Measurements from ENCODE around the gene COX6A1.
"Not testable (repeated sequence)": the region's sequence is repeated elsewhere in the genome, so short reads cannot be mapped to it uniquely, and the experiment has no call there.

The COX6A1 gene

GRCh38 chr12:120439646-120440247 lies 1.8 kb downstream of the COX6A1 start:
- H3K9ac ChIP-seq (ENCODE audit: low read depth, low read length, poor library complexity): no peak overlapping the region
- no peak overlapping the region for H2BK5ac ChIP-seq (ENCODE audit: low read length)
- no peak overlapping the region for H2BK120ac ChIP-seq (ENCODE audit: low read depth, low read length)
- WGBS, 2 donors (ENCODE audit: extremely low coverage in 2 of 2, insufficient read length in 2 of 2, insufficient replicate concordance in 1 of 2): no CpG with 5 or more reads among the region's 6 CpGs
- no peak overlapping the region for H3K4me2 ChIP-seq (ENCODE audit: insufficient read depth, low read length, poor library complexity, severe bottlenecking)
- H3K4me1 ChIP-seq (ENCODE audit: control insufficient read depth in 2 of 2, insufficient read depth in 1 of 2, low read depth in 1 of 2, low read length in 2 of 2): peaks cover 6 to 9% of the 10 kb centered on the region in 2 donors
- H3K23ac ChIP-seq (ENCODE audit: low read depth, low read length, poor library complexity): no peak overlapping the region
- no peak overlapping the region for H2BK15ac ChIP-seq (ENCODE audit: low read length)
- peaks cover 0 to 1% of the 10 kb centered on the region in 2 donors for H3K9me3 ChIP-seq (replicated peaks in 1 of 2; ENCODE audit: control insufficient read depth in 2 of 2, insufficient read depth in 1 of 2, low read depth in 1 of 2, low read length in 2 of 2)
- H2AFZ ChIP-seq (ENCODE audit: low read length): no peak overlapping the region
- peak; percentile 59 for DNase-seq (ENCODE audit: low spot score)
- H2AK5ac ChIP-seq (ENCODE audit: low read depth, low read length): no peak overlapping the region
- H4K8ac ChIP-seq (ENCODE audit: low read depth, low read length): no peak overlapping the region
- H3K36me3 ChIP-seq (replicated peaks in 1 of 2; ENCODE audit: control insufficient read depth in 2 of 2, insufficient read depth in 2 of 2, low read length in 2 of 2): peaks cover 13 to 54% of the 10 kb centered on the region in 2 donors
- H3K27ac ChIP-seq (replicated peaks; ENCODE audit: low read length): no peak overlapping the region
- no peaks in the 10 kb centered on the region for H3K27me3 ChIP-seq (ENCODE audit: control insufficient read depth in 3 of 3, insufficient read depth in 3 of 3, low read depth in 1 of 3, low read length in 3 of 3)
- no peak overlapping the region for H3K14ac ChIP-seq (ENCODE audit: low read length)
- peaks cover 9% of the 10 kb centered on the region for H3K79me1 ChIP-seq (ENCODE audit: low read depth, low read length)
- H3K4me3 ChIP-seq (ENCODE audit: low read length in 2 of 2): no peak overlapping the region
- H4K91ac ChIP-seq (ENCODE audit: low read depth, low read length, poor library complexity): no peak overlapping the region
- H3K18ac ChIP-seq (ENCODE audit: low read length): no peak overlapping the region
- no peak overlapping the region for H2BK12ac ChIP-seq (ENCODE audit: low read length)
- no peak overlapping the region for H3K4ac ChIP-seq (ENCODE audit: low read length)

GRCh38 chr12:120444676-120445075 lies 6.8 kb downstream of the COX6A1 start:
- Histone ChIP-seq H3K23ac (ENCODE audit: low read depth, low read length, poor library complexity) (no peak overlapping the region), H3K9ac (ENCODE audit: low read depth, low read length, poor library complexity) (no peak overlapping the region), H3K14ac (ENCODE audit: low read length) (no peak overlapping the region), H3K4me2 (ENCODE audit: insufficient read depth, low read length, poor library complexity, severe bottlenecking) (no peak overlapping the region), H4K91ac (ENCODE audit: low read depth, low read length, poor library complexity) (no peak overlapping the region), H3K4ac (ENCODE audit: low read length) (no peak overlapping the region), H2AFZ (ENCODE audit: low read length) (no peak overlapping the region), H3K27ac (replicated peaks; ENCODE audit: low read length) (no peak overlapping the region), H2BK12ac (ENCODE audit: low read length) (no peak overlapping the region), H3K9me3 (replicated peaks in 1 of 2; ENCODE audit: control insufficient read depth in 2 of 2, insufficient read depth in 1 of 2, low read depth in 1 of 2, low read length in 2 of 2) (peaks cover 0 to 1% of the 10 kb centered on the region in 2 donors), H2BK5ac (ENCODE audit: low read length) (no peak overlapping the region), H3K18ac (ENCODE audit: low read length) (no peak overlapping the region), H3K4me1 (ENCODE audit: control insufficient read depth in 2 of 2, insufficient read depth in 1 of 2, low read depth in 1 of 2, low read length in 2 of 2) (peaks cover 6 to 14% of the 10 kb centered on the region in 2 donors), H3K4me3 (ENCODE audit: low read length in 2 of 2) (peak overlapping the region in 1 of 2 donors; percentile 97), H2BK120ac (ENCODE audit: low read depth, low read length) (no peak overlapping the region), H3K27me3 (ENCODE audit: control insufficient read depth in 3 of 3, insufficient read depth in 3 of 3, low read depth in 1 of 3, low read length in 3 of 3) (no peaks in the 10 kb centered on the region), H2AK5ac (ENCODE audit: low read depth, low read length) (no peak overlapping the region), H2BK15ac (ENCODE audit: low read length) (no peak overlapping the region), H4K8ac (ENCODE audit: low read depth, low read length) (no peak overlapping the region), H3K36me3 (replicated peaks in 1 of 2; ENCODE audit: control insufficient read depth in 2 of 2, insufficient read depth in 2 of 2, low read length in 2 of 2) (peaks cover 13 to 71% of the 10 kb centered on the region in 2 donors), H3K79me1 (ENCODE audit: low read depth, low read length) (peaks cover 10% of the 10 kb centered on the region)
- WGBS, 2 donors (ENCODE audit: extremely low coverage in 2 of 2, insufficient read length in 2 of 2, insufficient replicate concordance in 1 of 2): no CpG with 5 or more reads among the region's 2 CpGs
- DNase-seq (ENCODE audit: low spot score): no peak

- Histone ChIP-seq H2BK15ac (ENCODE audit: low read length) (no peak within 1 kb of the TSS), H3K4me1 (ENCODE audit: control insufficient read depth in 2 of 2, insufficient read depth in 1 of 2, low read depth in 1 of 2, low read length in 2 of 2) (peaks cover 6 to 14% of the 10 kb centered on the region in 2 donors), H3K9ac (ENCODE audit: low read depth, low read length, poor library complexity) (peak within 1 kb of the TSS; percentile 97), H2BK12ac (ENCODE audit: low read length) (peak within 1 kb of the TSS; percentile 2), H2BK120ac (ENCODE audit: low read depth, low read length) (no peak within 1 kb of the TSS), H3K36me3 (replicated peaks in 1 of 2; ENCODE audit: control insufficient read depth in 2 of 2, insufficient read depth in 2 of 2, low read length in 2 of 2) (peaks cover 13 to 66% of the 10 kb centered on the region in 2 donors), H3K9me3 (replicated peaks in 1 of 2; ENCODE audit: control insufficient read depth in 2 of 2, insufficient read depth in 1 of 2, low read depth in 1 of 2, low read length in 2 of 2) (peaks cover 0 to 1% of the 10 kb centered on the region in 2 donors), H2AK5ac (ENCODE audit: low read depth, low read length) (peak within 1 kb of the TSS; percentile 91), H3K14ac (ENCODE audit: low read length) (peak within 1 kb of the TSS; percentile 89), H3K27ac (replicated peaks; ENCODE audit: low read length) (peak within 1 kb of the TSS; percentile 84), H3K79me1 (ENCODE audit: low read depth, low read length) (peaks cover 8% of the 10 kb centered on the region), H3K4me3 (ENCODE audit: low read length in 2 of 2) (peak within 1 kb of the TSS; percentile 96 to 97), H2AFZ (ENCODE audit: low read length) (peak within 1 kb of the TSS; percentile 89), H2BK5ac (ENCODE audit: low read length) (peak within 1 kb of the TSS; percentile 91), H3K4ac (ENCODE audit: low read length) (peak within 1 kb of the TSS; percentile 95), H3K23ac (ENCODE audit: low read depth, low read length, poor library complexity) (peak within 1 kb of the TSS; percentile 99), H4K91ac (ENCODE audit: low read depth, low read length, poor library complexity) (no peak within 1 kb of the TSS), H3K27me3 (ENCODE audit: control insufficient read depth in 3 of 3, insufficient read depth in 3 of 3, low read depth in 1 of 3, low read length in 3 of 3) (no peaks in the 10 kb centered on the region), H4K8ac (ENCODE audit: low read depth, low read length) (peak within 1 kb of the TSS; percentile 98), H3K4me2 (ENCODE audit: insufficient read depth, low read length, poor library complexity, severe bottlenecking) (peak within 1 kb of the TSS; percentile 89), H3K18ac (ENCODE audit: low read length) (peak within 1 kb of the TSS; percentile 99)
- WGBS, 2 donors (ENCODE audit: extremely low coverage in 2 of 2, insufficient read length in 2 of 2, insufficient replicate concordance in 1 of 2): no CpG with 5 or more reads among the region's 73 CpGs
- peak; percentile 89 for DNase-seq (ENCODE audit: low spot score)
Measured at GRCh38 chr12:120445911-120446843, 8.3 kb downstream of the COX6A1 start, which contains the start of the genes GATC and TRIAP1. Gene GATC, plus strand, starts transcription at chr12:120446444. Its CDS starts 37 bp downstream, at chr12:120446481. Gene TRIAP1, minus strand, starts transcription at chr12:120446384. Its CDS starts 12 bp downstream, at chr12:120446372.

- peak overlapping the region; percentile 98 for H4K8ac ChIP-seq (ENCODE audit: low read depth, low read length)
- WGBS, 2 donors (ENCODE audit: extremely low coverage in 2 of 2, insufficient read length in 2 of 2, insufficient replicate concordance in 1 of 2): no CpG with 5 or more reads among the region's 17 CpGs
- not testable (repeated sequence) for H3K27ac ChIP-seq (replicated peaks; ENCODE audit: low read length)
Measured at GRCh38 chr12:120446844-120447178, 8.9 kb downstream of the COX6A1 start.

More at GRCh38 chr12:120446844-120447178, 8.9 kb downstream of the COX6A1 start:
- Histone ChIP-seq H3K9ac (ENCODE audit: low read depth, low read length, poor library complexity) (peak overlapping the region; percentile 97), H2BK5ac (ENCODE audit: low read length) (peak overlapping the region; percentile 91), H2AK5ac (ENCODE audit: low read depth, low read length) (peak overlapping the region; percentile 91), H3K4me1 (ENCODE audit: control insufficient read depth in 2 of 2, insufficient read depth in 1 of 2, low read depth in 1 of 2, low read length in 2 of 2) (peaks cover 6 to 14% of the 10 kb centered on the region in 2 donors), H2AFZ (ENCODE audit: low read length) (peak overlapping the region; percentile 89), H3K36me3 (replicated peaks in 1 of 2; ENCODE audit: control insufficient read depth in 2 of 2, insufficient read depth in 2 of 2, low read length in 2 of 2) (peaks cover 13 to 64% of the 10 kb centered on the region in 2 donors), H3K4me2 (ENCODE audit: insufficient read depth, low read length, poor library complexity, severe bottlenecking) (peak overlapping the region; percentile 89), H3K23ac (ENCODE audit: low read depth, low read length, poor library complexity) (peak overlapping the region; percentile 99), H2BK12ac (ENCODE audit: low read length) (peak overlapping the region; percentile 2), H3K4me3 (ENCODE audit: low read length in 2 of 2) (peak overlapping the region; percentile 96 to 97)
- not testable (repeated sequence) for H3K18ac ChIP-seq (ENCODE audit: low read length); H4K91ac ChIP-seq (ENCODE audit: low read depth, low read length, poor library complexity); H3K4ac ChIP-seq (ENCODE audit: low read length); H2BK15ac ChIP-seq (ENCODE audit: low read length); H3K9me3 ChIP-seq (replicated peaks in 1 of 2; ENCODE audit: control insufficient read depth in 2 of 2, insufficient read depth in 1 of 2, low read depth in 1 of 2, low read length in 2 of 2); H3K27me3 ChIP-seq (ENCODE audit: control insufficient read depth in 3 of 3, insufficient read depth in 3 of 3, low read depth in 1 of 3, low read length in 3 of 3); H2BK120ac ChIP-seq (ENCODE audit: low read depth, low read length); H3K79me1 ChIP-seq (ENCODE audit: low read depth, low read length); H3K14ac ChIP-seq (ENCODE audit: low read length); DNase-seq (ENCODE audit: low spot score)

Measured in neuronal stem cell (in vitro differentiated cells).